Cardiac muscle cell (in vitro differentiated cells and primary cell): ENCODE results near the gene GPR12. TPM values are rescaled to one million over a fixed set of nuclear protein-coding genes. Genes with fewer than 3 reads are reported as not detected.

Experiments
- DNase-seq, 2 donors: peaks; one replicate each; pipeline versions ENCODE4 v3.0.0 to v3.0.0-alpha.2; 2010 to 2017; ENCODE audit warnings: low read depth in 1 of 2, low spot score in 1 of 2
- H3K27ac ChIP-seq: fragments of 200-600 bp; sonication (generic); 2 replicates; pipeline ENCODE4 v1.5.1; 2016
- H3K27me3 ChIP-seq: fragments of 200-600 bp; sonication (generic); 2 replicates; pipeline ENCODE4 v1.6.0; 2016; ENCODE audit warnings: control low read depth
- H3K36me3 ChIP-seq: fragments of 200-600 bp; sonication (generic); 2 replicates; pipeline ENCODE4 v1.5.1; 2016; ENCODE audit warnings: control low read depth
- H3K4me1 ChIP-seq: fragments of 200-600 bp; sonication (generic); 2 replicates; pipeline ENCODE4 v1.8.1; 2017; ENCODE audit warnings: low read depth, mild to moderate bottlenecking, mixed run types
- H3K4me3 ChIP-seq: fragments of 200-600 bp; sonication (generic); 2 replicates; pipeline ENCODE4 v1.5.1; 2016; ENCODE audit warnings: mild to moderate bottlenecking
- H3K9me3 ChIP-seq: fragments of 200-600 bp; sonication (generic); 2 replicates; pipeline ENCODE4 v1.5.1; 2017; ENCODE audit warnings: low read depth, mild to moderate bottlenecking, control low read depth
- CTCF ChIP-seq: IDR thresholded peaks from 2 replicates; pipeline ENCODE4 v1.5.1; 2012; ENCODE audit warnings: low read depth, mild to moderate bottlenecking, low read length
- polyA plus RNA-seq: library from polyadenylated mRNA; unstranded; fragments of >200 nt; fragmentation: Nextera tagmentation; extraction: Ambion mirVana; gene quantifications from 2 replicates; pipeline ENCODE4 v1.2.1, GENCODE V29; 2016
- total RNA-seq: library from RNA; depleted of rRNA; stranded (reverse); fragments of >200 nt; gene quantifications from 2 replicates; pipeline ENCODE4 v1.2.3, GENCODE V29; 2016

The GPR12 gene
- total and polyA plus RNA-seq, 2 experiments from 2014 or later: not detected

- H3K4me1 ChIP-seq: no peaks in the 10 kb centered on the region
- no peak for DNase-seq
- H3K9me3 ChIP-seq: no peaks in the 10 kb centered on the region
- no peak for TF ChIP-seq CTCF
- H3K27ac ChIP-seq: no peak overlapping the region
- H3K36me3 ChIP-seq: no peaks in the 10 kb centered on the region
- peaks cover 70% of the 10 kb centered on the region for H3K27me3 ChIP-seq
- no peak overlapping the region for H3K4me3 ChIP-seq
Observed at GRCh38 chr13:26756961-26757360, 3.6 kb downstream of the GPR12 start.

DNA sequence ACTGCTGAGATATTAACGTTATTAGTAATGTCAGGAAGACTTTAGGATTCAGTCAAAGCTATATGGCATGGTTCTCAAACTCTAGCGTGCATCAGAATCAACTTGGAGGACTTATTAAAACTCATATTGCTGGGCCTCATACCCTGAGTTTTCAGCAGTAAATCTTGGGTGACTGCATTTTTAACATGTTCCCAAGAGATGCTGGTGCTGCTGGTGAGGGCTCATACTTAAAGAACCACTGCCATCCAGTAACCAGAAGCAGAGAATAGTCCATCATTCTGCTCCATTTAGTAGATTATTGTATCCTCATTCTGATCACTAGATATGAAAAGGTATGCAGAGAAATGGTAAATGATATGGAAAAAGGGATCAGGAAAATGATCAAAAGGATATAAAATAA, 7.9 kb downstream of the GPR12 start:
- H3K9me3 ChIP-seq: no peaks in the 10 kb centered on the region
- H3K36me3 ChIP-seq: no peaks in the 10 kb centered on the region
- no peaks in the 10 kb centered on the region for H3K4me1 ChIP-seq
- no peak overlapping the region for H3K4me3 ChIP-seq
- no peak overlapping the region for H3K27ac ChIP-seq
- TF ChIP-seq CTCF: no peak
- DNase-seq: no peak
- peaks cover 28% of the 10 kb centered on the region for H3K27me3 ChIP-seq

GRCh38 chr13:26749905-26750304, 10.7 kb downstream of the GPR12 start:
- no peaks in the 10 kb centered on the region for H3K4me1 ChIP-seq
- no peak for TF ChIP-seq CTCF
- no peaks in the 10 kb centered on the region for H3K9me3 ChIP-seq
- no peaks in the 10 kb centered on the region for H3K36me3 ChIP-seq
- H3K4me3 ChIP-seq: no peak overlapping the region
- H3K27ac ChIP-seq: no peak overlapping the region
- no peak for DNase-seq
- H3K27me3 ChIP-seq: peaks cover 9% of the 10 kb centered on the region

- no peak for DNase-seq
- H3K9me3 ChIP-seq: no peaks in the 10 kb centered on the region
- TF ChIP-seq CTCF: no peak
- no peaks in the 10 kb centered on the region for H3K36me3 ChIP-seq
- H3K4me1 ChIP-seq: no peaks in the 10 kb centered on the region
- no peak overlapping the region for H3K27ac ChIP-seq
- no peak overlapping the region for H3K4me3 ChIP-seq
- H3K27me3 ChIP-seq: peaks cover 15% of the 10 kb centered on the region
Observed at GRCh38 chr13:26749285-26749684, 11.3 kb downstream of the GPR12 start.

GRCh38 chr13:26747706-26748105, 12.9 kb downstream of the GPR12 start:
- Histone ChIP-seq H3K36me3 (no peaks in the 10 kb centered on the region), H3K4me1 (no peaks in the 10 kb centered on the region), H3K27ac (no peak overlapping the region), H3K27me3 (peaks cover 29% of the 10 kb centered on the region), H3K4me3 (no peak overlapping the region), H3K9me3 (no peaks in the 10 kb centered on the region)
- no peak for TF ChIP-seq CTCF
- no peak for DNase-seq

DNA sequence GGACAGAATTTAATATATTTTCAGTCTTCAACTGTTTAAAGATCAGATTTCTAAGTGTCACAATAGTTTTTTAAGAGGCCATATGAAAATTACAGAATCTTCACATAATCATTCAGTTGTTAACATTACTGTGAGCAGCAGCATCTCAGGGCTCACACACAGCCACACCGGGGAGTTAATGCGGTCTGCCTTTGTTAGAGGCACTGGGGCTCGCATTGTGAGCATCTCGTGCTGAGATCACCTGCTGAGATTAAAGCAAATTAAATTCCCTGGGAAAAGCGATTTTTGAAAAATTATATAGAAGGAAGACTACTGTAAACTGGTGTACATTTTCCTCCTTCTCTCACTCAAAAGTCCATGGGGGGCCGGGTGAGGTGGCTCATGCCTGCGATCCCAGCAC, 16.6 kb downstream of the GPR12 start:
- no peaks in the 10 kb centered on the region for H3K36me3 ChIP-seq
- no peak for TF ChIP-seq CTCF

More for the DNA sequence above, 16.6 kb downstream of the GPR12 start:
- peaks cover 45% of the 10 kb centered on the region for H3K27me3 ChIP-seq
- H3K4me3 ChIP-seq: no peak overlapping the region
- no peaks in the 10 kb centered on the region for H3K4me1 ChIP-seq
- no peak for DNase-seq
- no peak overlapping the region for H3K27ac ChIP-seq
- no peaks in the 10 kb centered on the region for H3K9me3 ChIP-seq
